GM12892 (cell line): ENCODE results near the gene KDM6B.

Experiments
- POLR2A ChIP-seq: IDR thresholded peaks from 2 replicates; pipeline ENCODE4 v1.6.1; 2011; ENCODE audit warnings: low read depth, low read length, control low read depth
- POLR2AphosphoS5 ChIP-seq: IDR thresholded peaks from 2 replicates; pipeline ENCODE4 v1.6.1; 2011; ENCODE audit warnings: low read depth, low read length, control low read depth
- TAF1 ChIP-seq: IDR thresholded peaks from 2 replicates; pipeline ENCODE4 v1.6.1; 2011; ENCODE audit warnings: low read depth, mild to moderate bottlenecking, control low read depth, low read length, borderline replicate concordance

- no peak for TF ChIP-seq POLR2A
- TF ChIP-seq TAF1 = no peak
- no peak for TF ChIP-seq POLR2AphosphoS5
Measured at GRCh38 chr17:7882629-7883028, 48.6 kb downstream of the KDM6B start.
